ENCODE data around the gene TTLL12. TPM values are rescaled to one million over a fixed set of nuclear protein-coding genes. Genes with fewer than 3 reads are reported as not detected.

The TTLL12 gene
- total RNA-seq: 118 TPM in 2 replicates

DNA sequence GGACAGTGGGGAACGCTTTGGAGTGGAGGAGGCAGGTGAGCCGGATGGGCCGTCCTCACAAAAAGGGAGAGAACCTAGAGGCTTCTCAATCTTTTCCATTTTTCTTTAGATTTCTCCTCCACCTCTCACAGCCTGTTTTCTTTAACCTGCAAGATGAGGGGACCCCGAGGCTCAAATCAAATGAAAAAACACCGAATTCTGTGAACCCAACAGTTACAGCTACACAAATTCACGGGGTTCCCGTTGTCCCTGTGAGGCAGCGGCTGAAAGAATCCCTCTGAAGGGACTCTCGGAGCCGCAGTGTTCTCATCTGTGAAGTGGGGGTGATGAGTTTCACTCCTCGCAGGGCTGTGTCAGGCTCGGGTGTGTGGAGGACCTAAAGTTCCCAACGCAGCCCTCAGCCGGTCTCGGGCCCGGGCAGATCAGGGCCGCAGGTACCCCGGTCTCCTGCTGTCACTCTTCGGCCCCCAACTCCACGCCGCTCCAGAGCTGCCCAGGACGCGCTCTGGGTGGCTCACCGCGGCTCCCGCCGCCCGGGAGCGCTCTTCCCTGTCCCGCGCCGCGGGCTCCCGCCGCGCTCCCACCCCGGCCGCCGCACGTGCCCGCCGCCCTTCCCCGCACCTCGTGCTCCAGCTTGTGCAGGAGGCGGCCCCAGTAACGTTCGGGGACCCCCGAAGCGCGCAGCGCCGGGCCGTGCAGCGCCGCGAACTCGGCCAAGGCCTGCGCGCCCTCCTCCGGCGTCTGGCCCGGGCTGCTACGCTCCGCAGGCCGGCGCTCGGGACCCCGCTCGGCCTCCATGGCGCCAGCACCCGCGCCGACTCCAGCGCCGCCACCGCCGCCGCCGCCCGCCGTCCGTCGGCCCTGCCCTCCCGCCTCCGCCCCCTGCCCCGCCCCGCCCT, at the start of gene TTLL12:
TTLL12 (minus strand) TSS at position 863 of the 899 bp plus-strand sequence; CDS start at position 798, 65 bp downstream.
- H3K27me3 Mint-ChIP-seq: peaks cover 3% of the 10 kb centered on the region
- DNase-seq: peak; percentile 89
- peaks cover 16% of the 10 kb centered on the region for H3K36me3 Mint-ChIP-seq (ENCODE audit: low read depth)
- H3K4me3 Mint-ChIP-seq: peak within 1 kb of the TSS; percentile 90
- H3K27ac Mint-ChIP-seq: peak within 1 kb of the TSS; percentile 94
- intact Hi-C loops (cut with micrococcal nuclease): loop anchor here (1.0 to 2.0 kb wide), 4 partner anchors 36 to 323 kb away; partner anchors contain the start of genes MCAT and TSPO
- no peaks in the 10 kb centered on the region for H3K9me3 Mint-ChIP-seq
- peaks cover 24% of the 10 kb centered on the region for H3K4me1 Mint-ChIP-seq

DNA sequence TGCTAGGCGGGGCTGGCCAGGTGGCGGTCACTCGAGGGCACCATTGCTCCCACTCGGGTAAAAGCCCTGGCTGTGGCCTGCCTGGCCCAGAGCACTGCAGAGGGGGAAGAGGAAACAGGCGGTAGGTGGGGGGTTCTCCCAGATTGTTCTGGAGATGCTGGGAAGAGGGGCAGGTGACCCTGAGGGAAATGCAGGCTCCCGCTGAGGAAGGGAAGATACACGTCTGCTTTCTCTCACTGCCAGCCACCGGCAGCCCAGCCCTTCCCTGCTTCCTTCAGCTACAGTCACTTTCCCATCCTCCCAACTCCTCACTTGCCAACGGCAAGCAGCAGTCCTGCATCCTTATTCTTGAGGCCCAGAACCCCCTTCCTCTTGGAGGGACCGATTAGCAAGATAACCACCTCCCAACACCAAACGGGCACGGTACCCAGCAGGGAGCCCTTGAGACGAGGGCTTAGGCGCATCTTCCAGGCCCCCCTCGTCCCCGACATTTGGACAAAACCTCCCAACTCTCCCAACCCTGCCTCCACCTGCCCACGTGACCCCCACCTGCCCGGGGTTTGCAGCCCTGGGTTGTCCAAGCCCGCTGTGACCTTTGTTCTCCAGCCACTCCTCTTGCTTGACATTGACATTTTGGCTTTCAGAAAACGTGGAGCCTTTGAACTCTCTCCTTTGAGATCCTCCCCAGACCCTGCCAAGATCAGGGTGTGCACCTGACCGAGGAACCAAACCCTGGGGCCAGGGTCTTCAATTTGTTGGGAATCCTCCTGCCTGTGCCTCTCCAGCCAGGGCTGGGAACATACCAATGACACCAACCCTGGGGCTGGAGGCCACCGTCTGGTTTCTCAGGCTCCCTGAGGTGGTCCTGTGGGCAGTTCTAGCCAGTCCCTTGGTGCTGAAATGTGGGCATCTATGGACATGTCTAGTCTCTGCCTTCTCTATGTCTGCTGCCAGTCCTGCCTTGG, 48.8 kb upstream of the TTLL12 start:
- no peak for DNase-seq
- H3K27ac Mint-ChIP-seq: no peak overlapping the region
- peaks cover 7% of the 10 kb centered on the region for H3K4me1 Mint-ChIP-seq
- H3K36me3 Mint-ChIP-seq (ENCODE audit: low read depth): no peaks in the 10 kb centered on the region
- H3K27me3 Mint-ChIP-seq: no peaks in the 10 kb centered on the region
- H3K4me3 Mint-ChIP-seq: no peak overlapping the region
- intact Hi-C loops (cut with micrococcal nuclease): no loop called here
- no peaks in the 10 kb centered on the region for H3K9me3 Mint-ChIP-seq

DNA sequence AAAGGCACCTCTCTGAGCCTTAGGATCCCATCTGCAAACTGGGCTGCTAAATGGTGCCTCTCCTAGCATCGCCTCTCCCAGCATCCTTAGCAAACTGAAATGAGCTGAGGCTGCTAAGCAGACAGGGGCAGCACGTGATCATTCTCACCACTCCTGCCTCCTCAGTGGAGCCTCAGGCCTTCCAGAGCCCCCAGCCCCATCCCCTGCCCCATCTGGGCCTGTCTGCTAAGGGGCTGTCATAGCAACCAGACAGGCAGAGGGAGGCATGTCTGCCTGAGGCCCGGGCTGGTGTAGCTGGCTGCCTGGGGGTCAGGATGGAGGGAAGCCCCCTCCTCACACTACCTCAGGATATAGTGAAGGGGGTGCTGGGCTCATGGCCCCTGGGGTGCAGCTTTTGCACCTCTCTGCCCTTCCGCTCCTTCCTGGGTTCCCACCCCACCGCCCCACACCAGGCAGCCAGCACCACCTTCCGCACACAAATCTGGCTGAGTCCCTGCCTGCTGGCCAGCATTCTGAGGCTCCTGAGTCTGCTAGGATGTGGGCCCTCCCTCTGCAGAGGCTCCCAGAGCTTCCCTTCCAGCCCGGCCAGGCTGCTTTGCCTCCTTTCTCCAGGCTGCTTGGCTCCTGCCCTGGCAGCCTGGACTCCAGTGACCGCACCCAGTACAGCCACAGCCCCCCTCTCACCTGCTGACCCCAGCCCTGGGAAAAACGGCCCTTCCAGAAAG, 47.5 kb upstream of the TTLL12 start:
- DNase-seq: no peak
- Mint-ChIP-seq H3K36me3 (ENCODE audit: low read depth) (no peaks in the 10 kb centered on the region), H3K27me3 (no peaks in the 10 kb centered on the region), H3K27ac (no peak overlapping the region), H3K4me1 (peaks cover 7% of the 10 kb centered on the region), H3K4me3 (no peak overlapping the region), H3K9me3 (no peaks in the 10 kb centered on the region)
- intact Hi-C loops (cut with micrococcal nuclease): no loop called here

DNA sequence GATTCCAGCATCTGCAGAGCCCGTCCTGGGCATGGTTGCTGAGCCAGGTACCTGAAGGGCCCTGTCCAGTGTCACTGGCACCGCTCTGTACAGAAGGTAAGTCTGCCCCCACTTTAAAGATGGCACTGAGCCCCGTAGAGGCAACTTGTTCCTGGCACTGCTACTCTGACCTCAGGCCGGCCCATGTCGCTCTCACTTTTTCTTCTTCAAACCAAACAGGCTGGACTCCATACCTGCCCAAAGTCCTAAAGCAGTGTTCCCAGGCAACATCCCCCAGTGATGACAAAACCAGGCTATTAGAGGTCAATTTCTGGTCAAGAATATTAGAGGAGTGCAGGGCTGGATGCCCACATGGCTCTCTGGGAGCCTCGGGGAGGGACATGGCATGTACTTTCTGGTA, 46.6 kb upstream of the TTLL12 start:
- no peaks in the 10 kb centered on the region for H3K9me3 Mint-ChIP-seq
- H3K4me1 Mint-ChIP-seq: peaks cover 7% of the 10 kb centered on the region
- no peak overlapping the region for H3K27ac Mint-ChIP-seq
- intact Hi-C loops (cut with micrococcal nuclease): no loop called here
- H3K27me3 Mint-ChIP-seq: no peaks in the 10 kb centered on the region
- H3K4me3 Mint-ChIP-seq: no peak overlapping the region
- no peak for DNase-seq
- no peaks in the 10 kb centered on the region for H3K36me3 Mint-ChIP-seq (ENCODE audit: low read depth)

DNA sequence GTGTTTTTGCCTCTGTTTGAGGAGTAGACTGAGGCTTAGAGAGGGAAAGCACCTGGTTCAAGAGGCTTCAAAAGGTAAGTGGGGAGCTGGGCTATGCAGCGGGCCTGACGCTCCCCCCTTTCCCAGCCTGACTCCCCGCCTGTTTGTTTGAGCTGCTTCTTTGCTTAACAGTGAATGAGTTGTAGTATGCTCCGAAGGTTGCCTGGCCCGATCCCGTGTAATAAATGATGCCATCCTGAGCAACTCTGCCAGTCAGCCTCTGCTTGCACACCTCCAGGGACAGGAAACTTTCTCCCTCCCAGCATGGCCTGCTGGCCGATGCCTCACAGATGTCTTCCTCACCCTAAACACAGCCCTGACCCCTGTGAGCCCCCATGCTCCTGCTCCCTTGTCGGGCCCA, 45.5 kb upstream of the TTLL12 start:
- intact Hi-C loops (cut with micrococcal nuclease): no loop called here
- Mint-ChIP-seq H3K9me3 (no peaks in the 10 kb centered on the region), H3K36me3 (ENCODE audit: low read depth) (no peaks in the 10 kb centered on the region), H3K4me3 (no peak overlapping the region), H3K27ac (no peak overlapping the region), H3K27me3 (no peaks in the 10 kb centered on the region), H3K4me1 (peaks cover 7% of the 10 kb centered on the region)
- DNase-seq: no peak

DNA sequence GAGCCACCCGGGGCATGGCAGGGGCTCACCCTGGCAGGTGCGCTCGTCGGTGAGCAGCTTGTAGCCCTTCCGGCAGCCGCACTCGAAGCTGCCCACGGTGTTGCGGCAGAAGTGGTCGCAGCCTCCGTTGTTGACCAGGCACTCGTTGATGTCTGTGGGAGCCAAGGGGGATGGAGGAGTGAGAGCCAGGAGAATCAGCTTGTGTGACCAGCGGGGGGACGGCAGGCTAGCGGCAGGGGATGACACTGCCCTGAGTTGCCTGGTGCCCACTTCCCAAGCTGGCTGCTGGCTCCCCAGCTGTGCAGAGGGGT, 44.7 kb upstream of the TTLL12 start:
- no peaks in the 10 kb centered on the region for H3K27me3 Mint-ChIP-seq
- H3K4me3 Mint-ChIP-seq: no peak overlapping the region
- H3K36me3 Mint-ChIP-seq (ENCODE audit: low read depth): no peaks in the 10 kb centered on the region
- H3K9me3 Mint-ChIP-seq: no peaks in the 10 kb centered on the region
- peaks cover 7% of the 10 kb centered on the region for H3K4me1 Mint-ChIP-seq
- intact Hi-C loops (cut with micrococcal nuclease): loop anchor here (1.0 kb wide), 2 partner anchors 115 to 154 kb away; no protein-coding TSS in a partner anchor
- no peak overlapping the region for H3K27ac Mint-ChIP-seq
- no peak for DNase-seq

DNA sequence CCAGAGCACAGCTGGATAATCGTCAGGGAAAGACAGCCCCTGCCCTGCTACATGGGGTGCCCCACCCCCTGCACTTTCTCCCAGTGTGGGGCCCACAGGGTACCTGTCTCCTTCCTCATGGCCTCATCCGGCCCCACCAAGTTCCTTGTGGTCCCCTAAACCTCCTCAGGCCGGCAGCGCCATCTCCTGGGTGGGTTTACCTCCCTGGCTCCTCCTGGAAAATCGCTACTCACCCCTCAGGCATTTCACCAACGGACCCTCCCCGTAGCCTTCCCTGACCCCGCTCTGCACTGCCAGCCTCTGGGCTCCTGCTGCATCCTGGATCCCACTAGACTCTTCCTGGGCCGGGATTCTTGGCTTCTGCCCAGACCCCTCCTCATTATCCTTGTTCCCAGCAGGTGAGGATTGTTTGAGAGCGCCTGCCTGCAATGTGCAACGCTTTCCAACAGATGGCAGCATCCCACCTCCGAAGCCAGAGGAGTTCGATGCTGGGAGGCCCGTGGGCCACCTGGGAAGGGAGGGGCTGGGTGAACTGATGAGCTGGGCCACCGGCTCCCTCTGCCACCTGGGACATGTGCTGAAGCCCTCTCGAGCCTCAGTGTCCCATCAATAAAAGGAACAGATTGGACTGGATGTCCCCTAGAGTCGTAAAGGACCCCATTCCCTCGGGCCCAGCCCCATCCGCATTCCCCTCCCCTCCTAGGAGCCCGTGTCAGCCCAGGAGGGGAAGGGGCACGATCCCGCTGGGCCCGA, 44.2 kb upstream of the TTLL12 start:
- H3K4me3 Mint-ChIP-seq: no peak overlapping the region
- intact Hi-C loops (cut with micrococcal nuclease): loop anchor here (1.0 kb wide), 2 partner anchors 115 to 154 kb away; no protein-coding TSS in a partner anchor
- H3K36me3 Mint-ChIP-seq (ENCODE audit: low read depth): no peaks in the 10 kb centered on the region
- peak overlapping the region; percentile 53 for H3K27ac Mint-ChIP-seq
- H3K9me3 Mint-ChIP-seq: no peaks in the 10 kb centered on the region
- peak; percentile 92 for DNase-seq
- H3K27me3 Mint-ChIP-seq: no peaks in the 10 kb centered on the region
- peaks cover 7% of the 10 kb centered on the region for H3K4me1 Mint-ChIP-seq

DNA sequence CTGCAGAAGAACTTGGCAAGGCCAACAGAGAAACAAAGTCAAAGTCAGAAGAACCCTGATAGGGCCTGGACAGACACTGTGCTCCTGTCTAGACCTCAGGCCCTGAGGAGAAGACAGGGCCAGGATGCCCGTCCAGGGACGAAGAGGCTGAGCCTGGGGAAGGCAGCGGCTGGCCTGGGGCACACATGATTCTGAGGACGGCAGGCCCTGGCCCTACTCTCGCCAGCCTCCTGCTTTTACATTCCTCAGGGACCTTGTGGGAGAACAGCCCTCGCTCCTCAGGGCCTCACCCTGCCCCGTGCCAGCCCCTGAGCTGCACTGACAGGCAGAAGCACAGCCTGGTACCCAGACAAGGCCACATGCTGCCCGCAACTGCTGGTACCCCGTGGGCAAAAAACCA, 43.6 kb upstream of the TTLL12 start:
- Mint-ChIP-seq H3K4me1 (peaks cover 7% of the 10 kb centered on the region), H3K27me3 (peaks cover 2% of the 10 kb centered on the region), H3K36me3 (ENCODE audit: low read depth) (no peaks in the 10 kb centered on the region), H3K27ac (no peak overlapping the region), H3K4me3 (no peak overlapping the region), H3K9me3 (no peaks in the 10 kb centered on the region)
- DNase-seq: no peak
- intact Hi-C loops (cut with micrococcal nuclease): no loop called here

DNA sequence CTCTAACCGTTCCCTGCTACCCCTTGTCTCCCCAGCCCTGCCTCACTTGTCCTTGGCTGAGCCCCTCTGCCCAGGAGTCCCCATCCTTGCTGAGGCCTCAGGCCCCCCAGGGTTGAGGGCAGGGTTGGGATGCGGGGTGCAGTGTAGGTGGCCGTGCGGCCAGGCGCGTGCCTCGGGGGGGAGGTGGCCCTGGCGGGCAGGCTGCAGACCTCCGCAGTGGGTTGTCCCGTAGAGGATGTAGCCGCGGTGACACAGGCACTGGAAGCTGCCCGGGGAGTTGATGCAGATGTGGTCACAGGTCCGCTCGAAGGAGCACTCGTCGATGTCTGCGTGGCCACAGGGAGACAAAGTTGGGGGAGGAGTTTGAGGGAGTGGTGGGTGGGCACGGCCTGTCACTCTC, 41.9 kb upstream of the TTLL12 start:
- Mint-ChIP-seq H3K27me3 (peaks cover 2% of the 10 kb centered on the region), H3K4me3 (no peak overlapping the region), H3K4me1 (peaks cover 7% of the 10 kb centered on the region), H3K36me3 (ENCODE audit: low read depth) (no peaks in the 10 kb centered on the region), H3K9me3 (no peaks in the 10 kb centered on the region), H3K27ac (no peak overlapping the region)
- intact Hi-C loops (cut with micrococcal nuclease): no loop called here
- DNase-seq: no peak

DNA sequence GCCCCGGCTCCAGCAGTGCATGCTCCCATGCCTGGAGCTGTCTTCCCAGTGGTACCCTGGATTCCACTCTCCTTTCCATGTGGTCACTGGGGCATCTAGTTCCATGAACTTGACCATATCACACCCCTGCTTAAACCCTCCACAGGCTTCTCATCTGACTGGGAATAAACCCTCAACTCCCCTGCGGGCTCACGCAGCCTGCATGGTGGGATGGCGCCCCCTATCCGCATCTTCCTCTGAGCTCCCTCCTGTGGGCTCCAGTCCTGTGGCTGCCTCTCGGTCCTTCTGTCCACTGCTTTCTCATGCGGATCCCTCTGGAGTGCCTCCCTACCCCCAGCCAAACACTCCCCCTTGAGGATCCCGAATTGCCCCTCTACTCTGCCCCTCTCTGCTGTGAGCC, 41.4 kb upstream of the TTLL12 start:
- no peak overlapping the region for H3K27ac Mint-ChIP-seq

DNA sequence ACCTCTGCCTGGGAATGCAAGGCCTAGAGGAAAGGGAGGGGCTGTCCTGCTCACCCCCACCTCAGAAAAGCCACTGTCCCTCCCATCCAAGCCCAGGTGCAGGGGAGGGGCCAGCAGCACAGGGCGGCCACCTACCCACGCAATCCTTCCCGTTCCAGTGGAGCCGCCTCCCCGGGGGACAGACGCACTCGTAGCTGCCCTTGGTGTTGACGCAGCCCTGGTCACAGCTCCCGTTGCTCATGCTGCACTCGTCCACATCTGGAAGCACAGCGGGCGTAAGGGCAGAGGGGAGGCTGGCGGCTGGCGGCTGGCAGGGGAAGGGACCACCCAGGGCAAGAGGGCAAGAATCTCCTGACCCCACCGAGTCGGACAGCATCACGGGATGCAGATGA, 40.3 kb upstream of the TTLL12 start:
- no peak overlapping the region for H3K4me3 Mint-ChIP-seq
- H3K27ac Mint-ChIP-seq: no peak overlapping the region
- H3K36me3 Mint-ChIP-seq (ENCODE audit: low read depth): no peaks in the 10 kb centered on the region
- H3K9me3 Mint-ChIP-seq: no peaks in the 10 kb centered on the region
- peaks cover 2% of the 10 kb centered on the region for H3K27me3 Mint-ChIP-seq
- DNase-seq: no peak
- intact Hi-C loops (cut with micrococcal nuclease): no loop called here
- H3K4me1 Mint-ChIP-seq: peaks cover 5% of the 10 kb centered on the region

More for the DNA sequence above, 41.4 kb upstream of the TTLL12 start:
- Mint-ChIP-seq H3K36me3 (ENCODE audit: low read depth) (no peaks in the 10 kb centered on the region), H3K9me3 (no peaks in the 10 kb centered on the region), H3K4me1 (peaks cover 7% of the 10 kb centered on the region), H3K4me3 (no peak overlapping the region), H3K27me3 (peaks cover 2% of the 10 kb centered on the region)
- DNase-seq: peak; percentile 72
- intact Hi-C loops (cut with micrococcal nuclease): no loop called here

DNA sequence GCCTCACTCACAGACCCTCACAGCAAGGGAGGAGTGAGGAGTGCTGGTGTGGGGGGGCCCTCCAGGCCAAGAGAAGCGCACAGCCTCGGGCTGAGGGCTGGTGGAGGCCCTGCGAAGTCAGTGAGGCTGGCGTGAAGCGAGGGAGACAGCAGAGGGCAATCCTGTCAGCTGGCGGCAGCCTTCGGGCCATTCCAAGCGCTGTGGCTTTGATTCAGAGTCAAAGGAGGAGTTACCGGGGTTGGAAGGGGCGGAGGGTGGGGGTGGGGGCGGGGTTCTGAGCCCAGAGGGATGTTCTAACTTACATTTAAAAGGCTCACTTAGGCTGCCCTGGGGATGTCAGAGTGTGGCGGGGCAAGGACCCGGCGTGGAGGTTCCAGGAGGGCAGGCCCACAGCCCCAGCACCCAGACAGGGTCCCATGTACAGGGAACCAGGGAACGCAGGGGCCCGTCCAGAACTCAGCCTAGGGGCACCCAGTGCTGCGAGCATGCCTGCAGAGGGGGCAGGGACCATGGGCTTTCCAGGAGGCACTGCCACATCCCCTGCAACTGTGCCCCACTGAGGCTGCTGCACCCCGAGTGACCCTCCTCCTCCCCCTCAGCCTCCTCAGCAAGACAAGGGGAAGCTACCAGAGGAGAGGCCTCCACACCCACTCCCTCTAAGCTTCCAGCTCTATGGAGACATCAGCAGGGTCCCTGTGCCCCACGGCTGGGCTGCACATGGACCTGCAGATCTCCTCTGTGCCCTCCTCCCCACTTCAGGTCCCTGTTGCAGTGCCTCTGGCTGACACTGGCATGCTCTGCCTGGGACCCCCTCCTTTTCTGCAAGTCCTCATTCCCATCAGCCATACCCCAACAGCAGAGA, 39.7 kb upstream of the TTLL12 start:
- DNase-seq: no peak
- H3K27me3 Mint-ChIP-seq: peaks cover 2% of the 10 kb centered on the region
- H3K4me1 Mint-ChIP-seq: peaks cover 5% of the 10 kb centered on the region
- H3K27ac Mint-ChIP-seq: no peak overlapping the region
- no peaks in the 10 kb centered on the region for H3K36me3 Mint-ChIP-seq (ENCODE audit: low read depth)
- no peaks in the 10 kb centered on the region for H3K9me3 Mint-ChIP-seq
- no peak overlapping the region for H3K4me3 Mint-ChIP-seq
- intact Hi-C loops (cut with micrococcal nuclease): no loop called here

Data from activated CD4-positive, alpha-beta T cell treated with anti-CD3 and anti-CD28 coated beads, Interleukin-2, amount 10 ng/mL, durations not matched to agents 24 days and 14 days (primary cell).